ENCODE data around the gene PAXX. TPM values are rescaled to one million over a fixed set of nuclear protein-coding genes. Genes with fewer than 3 reads are reported as not detected.

The PAXX gene
- total RNA-seq, 1 experiment from 2014 or later = 113 TPM

GRCh38 chr9:137006116-137007003 is 14.1 kb downstream of the PAXX start:
- H3F3A ChIP-seq (ENCODE audit: low read length, unreplicated experiment) = no peaks in the 10 kb centered on the region
- H3K4me2 ChIP-seq (ENCODE audit: low read length) = no peak overlapping the region
- TF ChIP-seq EZH2phosphoT487 (IDR thresholded peaks at IDR 0.05; ENCODE audit: borderline replicate concordance, low read length) = no peak
- no peak for TF ChIP-seq CTCF (conservative IDR thresholded peaks at IDR 0.05; ENCODE audit: low read depth, low read length)
- TF ChIP-seq EZH2 (IDR thresholded peaks at IDR 0.05; ENCODE audit: low read length, unreplicated experiment) = no peak
- no peaks in the 10 kb centered on the region for H3K9me3 ChIP-seq (ENCODE audit: low read length)
- ATAC-seq = no peak
- H3K27ac ChIP-seq (ENCODE audit: low read length) = no peak overlapping the region
- H3K9ac ChIP-seq (ENCODE audit: low read length) = no peak overlapping the region
- DNase-seq = no peak
- H3K79me2 ChIP-seq (ENCODE audit: low read length) = no peaks in the 10 kb centered on the region
- ChIA-PET CTCF (no interaction called here), POLR2A (ENCODE audit: unreplicated experiment) (no interaction called here)
- no peak overlapping the region for H3K4me3 ChIP-seq (ENCODE audit: low read length)
- no peak overlapping the region for H2AFZ ChIP-seq (ENCODE audit: low read length)
- H3K27me3 ChIP-seq (ENCODE audit: low read length) = no peaks in the 10 kb centered on the region
- no TSS peak for BruUV-seq (replicated peaks)
- H4K20me1 ChIP-seq (ENCODE audit: low read length) = no peaks in the 10 kb centered on the region
- intact Hi-C loops (cut with micrococcal nuclease) = no loop called here
- H3K36me3 ChIP-seq (ENCODE audit: low read depth, low read length) = no peaks in the 10 kb centered on the region
- no peaks in the 10 kb centered on the region for H3K9me2 ChIP-seq (replicated peaks; ENCODE audit: low read length)
- no peaks in the 10 kb centered on the region for H3K4me1 ChIP-seq (ENCODE audit: insufficient read depth, low read length)

- BruUV-seq (replicated peaks) = no TSS peak
- no peaks in the 10 kb centered on the region for H3K36me3 ChIP-seq (ENCODE audit: low read depth, low read length)
- H3K27ac ChIP-seq (ENCODE audit: low read length) = no peak overlapping the region
- no peaks in the 10 kb centered on the region for H3F3A ChIP-seq (ENCODE audit: low read length, unreplicated experiment)
- intact Hi-C loops (cut with micrococcal nuclease) = no loop called here
- no peak overlapping the region for H2AFZ ChIP-seq (ENCODE audit: low read length)
- no peak overlapping the region for H3K9ac ChIP-seq (ENCODE audit: low read length)
- no peaks in the 10 kb centered on the region for H3K27me3 ChIP-seq (ENCODE audit: low read length)
- H4K20me1 ChIP-seq (ENCODE audit: low read length) = no peaks in the 10 kb centered on the region
- no peaks in the 10 kb centered on the region for H3K79me2 ChIP-seq (ENCODE audit: low read length)
- H3K4me3 ChIP-seq (ENCODE audit: low read length) = no peak overlapping the region
- CTCF ChIA-PET = no interaction called here
- H3K4me1 ChIP-seq (ENCODE audit: insufficient read depth, low read length) = no peaks in the 10 kb centered on the region
- no peaks in the 10 kb centered on the region for H3K9me3 ChIP-seq (ENCODE audit: low read length)
- ATAC-seq (no peak), DNase-seq (no peak)
- POLR2A ChIA-PET (ENCODE audit: unreplicated experiment) = no interaction called here
- TF ChIP-seq EZH2 (IDR thresholded peaks at IDR 0.05; ENCODE audit: low read length, unreplicated experiment) = no peak
- TF ChIP-seq CTCF (conservative IDR thresholded peaks at IDR 0.05; ENCODE audit: low read depth, low read length) = no peak
- no peak for TF ChIP-seq EZH2phosphoT487 (IDR thresholded peaks at IDR 0.05; ENCODE audit: borderline replicate concordance, low read length)
- H3K4me2 ChIP-seq (ENCODE audit: low read length) = no peak overlapping the region
- no peaks in the 10 kb centered on the region for H3K9me2 ChIP-seq (replicated peaks; ENCODE audit: low read length)
Measured at GRCh38 chr9:137007108-137007815, 15.0 kb downstream of the PAXX start.
